ENCODE measurements around the gene GAL3ST1.
"Not testable (repeated sequence)": the region's sequence is repeated elsewhere in the genome, so short reads cannot be mapped to it uniquely, and the experiment has no call there.

GAL3ST1 gene

DNA sequence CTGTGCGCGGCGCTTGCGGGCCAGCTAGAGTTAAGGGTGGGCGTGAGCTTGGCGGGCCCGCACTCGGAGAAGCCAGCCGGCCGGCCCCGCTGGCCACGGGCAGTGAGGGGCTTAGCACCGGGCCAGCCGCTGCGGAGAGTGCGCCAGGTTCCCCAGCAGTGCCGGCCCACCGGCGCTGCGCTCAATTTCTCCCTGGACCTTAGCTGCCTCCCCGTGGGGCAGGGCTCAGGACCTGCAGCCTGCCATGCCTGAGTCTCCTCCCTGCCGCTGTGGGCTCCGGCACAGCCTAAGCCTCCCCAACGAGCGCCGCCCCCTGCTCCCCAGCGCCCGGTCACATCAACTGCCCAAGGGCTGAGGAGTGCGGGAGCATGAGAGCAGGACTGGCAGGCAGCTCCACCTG is 22.4 kb upstream of the GAL3ST1 start:
- WGBS, 2 experiments (ENCODE audit: insufficient coverage in 2 of 2): 95 to 96% methylated on average over 25 to 29 of the region's 29 CpGs
- Histone ChIP-seq H3K9me3 (ENCODE audit: control insufficient read depth, low read length) (no peaks in the 10 kb centered on the region), H3K4me3 (ENCODE audit: extremely low read depth, insufficient read depth, low read length, poor library complexity, severe bottlenecking) (no peak overlapping the region)

DNA sequence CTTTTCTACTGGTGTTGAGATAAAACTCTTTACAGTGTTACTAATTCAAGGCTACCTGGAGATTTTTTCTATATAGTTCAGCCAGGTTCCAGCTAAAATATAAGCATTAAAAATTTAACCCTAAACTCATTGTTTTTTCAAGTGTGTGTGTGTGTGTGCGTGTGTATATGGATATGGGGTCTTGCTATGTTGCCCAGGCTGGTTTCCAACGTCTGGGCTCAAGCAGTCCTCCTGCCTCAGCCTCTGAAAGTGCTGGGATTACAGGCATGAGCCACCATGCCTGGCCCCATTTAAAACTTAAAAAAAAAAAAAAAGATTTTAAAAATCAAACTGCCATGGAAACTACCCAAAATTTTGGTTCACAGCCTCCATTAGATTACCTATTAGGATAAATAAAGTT is 21.7 kb upstream of the GAL3ST1 start:
- WGBS, 2 experiments (ENCODE audit: insufficient coverage in 2 of 2): 71% methylated on average over 1 of the region's 2 CpGs; no CpG with 5 or more reads in 1 of the 2 experiments
- Histone ChIP-seq H3K4me3 (ENCODE audit: extremely low read depth, insufficient read depth, low read length, poor library complexity, severe bottlenecking) (no peak overlapping the region), H3K36me3 (ENCODE audit: control insufficient read depth, insufficient read depth, low read length) (no peaks in the 10 kb centered on the region), H3K9me3 (ENCODE audit: control insufficient read depth, low read length) (no peaks in the 10 kb centered on the region), H3K27ac (ENCODE audit: low read depth, low read length, severe bottlenecking) (no peak overlapping the region), H3K4me1 (ENCODE audit: control insufficient read depth, insufficient read depth, low read length, poor library complexity, severe bottlenecking) (no peaks in the 10 kb centered on the region)

More for the DNA sequence above, 22.4 kb upstream of the GAL3ST1 start:
- Histone ChIP-seq H3K4me1 (ENCODE audit: control insufficient read depth, insufficient read depth, low read length, poor library complexity, severe bottlenecking) (no peaks in the 10 kb centered on the region), H3K36me3 (ENCODE audit: control insufficient read depth, insufficient read depth, low read length) (no peaks in the 10 kb centered on the region), H3K27ac (ENCODE audit: low read depth, low read length, severe bottlenecking) (no peak overlapping the region)

GRCh38 chr22:30592360-30592713 is 17.9 kb upstream of the GAL3ST1 start:
- 48 to 60% methylated on average over 15 to 18 of the region's 18 CpGs for WGBS, 2 experiments (ENCODE audit: insufficient coverage in 2 of 2)
- H3K9me3 ChIP-seq (ENCODE audit: control insufficient read depth, low read length); H3K27ac ChIP-seq (ENCODE audit: low read depth, low read length, severe bottlenecking); H3K4me3 ChIP-seq (ENCODE audit: extremely low read depth, insufficient read depth, low read length, poor library complexity, severe bottlenecking); H3K4me1 ChIP-seq (ENCODE audit: control insufficient read depth, insufficient read depth, low read length, poor library complexity, severe bottlenecking): not testable (repeated sequence)
- H3K36me3 ChIP-seq (ENCODE audit: control insufficient read depth, insufficient read depth, low read length): peaks cover 25% of the 10 kb centered on the region

GRCh38 chr22:30591588-30592359 is 17.3 kb upstream of the GAL3ST1 start, which contains the start of gene PES1:
Gene PES1, minus strand, starts transcription at chr22:30591910. Its CDS starts 77 bp downstream, at chr22:30591833.
- peak within 1 kb of the TSS; percentile 96 for H3K27ac ChIP-seq (ENCODE audit: low read depth, low read length, severe bottlenecking)
- H3K36me3 ChIP-seq (ENCODE audit: control insufficient read depth, insufficient read depth, low read length): peaks cover 31% of the 10 kb centered on the region
- WGBS, 2 experiments (ENCODE audit: insufficient coverage in 2 of 2): 0% methylated on average over 27 to 46 of the region's 49 CpGs
- peak within 1 kb of the TSS; percentile 93 for H3K4me3 ChIP-seq (ENCODE audit: extremely low read depth, insufficient read depth, low read length, poor library complexity, severe bottlenecking)
- no peaks in the 10 kb centered on the region for H3K9me3 ChIP-seq (ENCODE audit: control insufficient read depth, low read length)
- peaks cover 8% of the 10 kb centered on the region for H3K4me1 ChIP-seq (ENCODE audit: control insufficient read depth, insufficient read depth, low read length, poor library complexity, severe bottlenecking)

- WGBS, 2 experiments (ENCODE audit: insufficient coverage in 2 of 2): 5% methylated on average over 14 of the region's 14 CpGs
- H3K4me3 ChIP-seq (ENCODE audit: extremely low read depth, insufficient read depth, low read length, poor library complexity, severe bottlenecking): peak overlapping the region; percentile 93
- H3K9me3 ChIP-seq (ENCODE audit: control insufficient read depth, low read length): no peaks in the 10 kb centered on the region
- peaks cover 8% of the 10 kb centered on the region for H3K4me1 ChIP-seq (ENCODE audit: control insufficient read depth, insufficient read depth, low read length, poor library complexity, severe bottlenecking)
- peaks cover 37% of the 10 kb centered on the region for H3K36me3 ChIP-seq (ENCODE audit: control insufficient read depth, insufficient read depth, low read length)
- H3K27ac ChIP-seq (ENCODE audit: low read depth, low read length, severe bottlenecking): peak overlapping the region; percentile 96
These were observed 16.7 kb upstream of the GAL3ST1 start for GRCh38 chr22:30591191-30591587.

GRCh38 chr22:30586414-30586813 is 11.9 kb upstream of the GAL3ST1 start:
- H3K27ac ChIP-seq (ENCODE audit: low read depth, low read length, severe bottlenecking): no peak overlapping the region
- H3K36me3 ChIP-seq (ENCODE audit: control insufficient read depth, insufficient read depth, low read length): peaks cover 84% of the 10 kb centered on the region
- WGBS, 2 experiments (ENCODE audit: insufficient coverage in 2 of 2): 91 to 94% methylated on average over 5 to 7 of the region's 8 CpGs
- no peaks in the 10 kb centered on the region for H3K9me3 ChIP-seq (ENCODE audit: control insufficient read depth, low read length)
- peaks cover 8% of the 10 kb centered on the region for H3K4me1 ChIP-seq (ENCODE audit: control insufficient read depth, insufficient read depth, low read length, poor library complexity, severe bottlenecking)
- H3K4me3 ChIP-seq (ENCODE audit: extremely low read depth, insufficient read depth, low read length, poor library complexity, severe bottlenecking): no peak overlapping the region

- H3K36me3 ChIP-seq (ENCODE audit: control insufficient read depth, insufficient read depth, low read length): peaks cover 99% of the 10 kb centered on the region
- 97% methylated on average over 6 to 15 of the region's 15 CpGs for WGBS, 2 experiments (ENCODE audit: insufficient coverage in 2 of 2)
These were observed 10.0 kb upstream of the GAL3ST1 start for GRCh38 chr22:30584441-30584840.

GRCh38 chr22:30582788-30583545 is 8.5 kb upstream of the GAL3ST1 start:
- no peaks in the 10 kb centered on the region for H3K9me3 ChIP-seq (ENCODE audit: control insufficient read depth, low read length)
- H3K4me3 ChIP-seq (ENCODE audit: extremely low read depth, insufficient read depth, low read length, poor library complexity, severe bottlenecking): no peak overlapping the region
- peak overlapping the region; percentile 3 for H3K27ac ChIP-seq (ENCODE audit: low read depth, low read length, severe bottlenecking)
- WGBS, 2 experiments (ENCODE audit: insufficient coverage in 2 of 2): 68 to 82% methylated on average over 8 to 11 of the region's 13 CpGs
- no peaks in the 10 kb centered on the region for H3K4me1 ChIP-seq (ENCODE audit: control insufficient read depth, insufficient read depth, low read length, poor library complexity, severe bottlenecking)
- H3K36me3 ChIP-seq (ENCODE audit: control insufficient read depth, insufficient read depth, low read length): peaks cover 99% of the 10 kb centered on the region

More at GRCh38 chr22:30584441-30584840, 10.0 kb upstream of the GAL3ST1 start:
- no peaks in the 10 kb centered on the region for H3K9me3 ChIP-seq (ENCODE audit: control insufficient read depth, low read length)
- H3K4me1 ChIP-seq (ENCODE audit: control insufficient read depth, insufficient read depth, low read length, poor library complexity, severe bottlenecking): no peaks in the 10 kb centered on the region
- H3K27ac ChIP-seq (ENCODE audit: low read depth, low read length, severe bottlenecking): no peak overlapping the region
- no peak overlapping the region for H3K4me3 ChIP-seq (ENCODE audit: extremely low read depth, insufficient read depth, low read length, poor library complexity, severe bottlenecking)

DNA sequence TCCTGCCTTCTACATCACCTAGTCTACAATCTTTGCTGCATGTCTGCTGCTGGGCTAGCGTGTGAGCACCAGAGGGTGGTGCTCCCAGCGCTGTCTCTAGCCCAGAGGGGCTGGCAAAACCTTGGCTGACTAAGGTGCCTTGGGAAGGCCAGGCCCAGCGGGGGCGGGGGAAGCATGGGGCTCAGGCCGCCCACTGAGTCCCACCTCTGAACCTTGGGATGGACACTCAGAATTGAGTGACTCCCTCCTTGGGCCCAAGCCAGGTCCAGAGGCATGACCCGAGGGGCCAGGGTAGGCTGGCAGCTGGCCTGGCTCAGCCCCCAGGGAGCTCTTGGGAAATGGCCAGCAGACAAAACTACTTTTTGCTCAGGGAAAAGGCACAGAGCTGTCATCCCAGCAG is 7.6 kb upstream of the GAL3ST1 start:
- Histone ChIP-seq H3K4me1 (ENCODE audit: control insufficient read depth, insufficient read depth, low read length, poor library complexity, severe bottlenecking) (no peaks in the 10 kb centered on the region), H3K36me3 (ENCODE audit: control insufficient read depth, insufficient read depth, low read length) (peaks cover 98% of the 10 kb centered on the region), H3K4me3 (ENCODE audit: extremely low read depth, insufficient read depth, low read length, poor library complexity, severe bottlenecking) (no peak overlapping the region), H3K27ac (ENCODE audit: low read depth, low read length, severe bottlenecking) (no peak overlapping the region), H3K9me3 (ENCODE audit: control insufficient read depth, low read length) (no peaks in the 10 kb centered on the region)
- WGBS, 2 experiments (ENCODE audit: insufficient coverage in 2 of 2): 94 to 97% methylated on average over 6 of the region's 6 CpGs

- Histone ChIP-seq H3K4me1 (ENCODE audit: control insufficient read depth, insufficient read depth, low read length, poor library complexity, severe bottlenecking) (no peaks in the 10 kb centered on the region), H3K36me3 (ENCODE audit: control insufficient read depth, insufficient read depth, low read length) (peaks cover 97% of the 10 kb centered on the region), H3K9me3 (ENCODE audit: control insufficient read depth, low read length) (no peaks in the 10 kb centered on the region), H3K4me3 (ENCODE audit: extremely low read depth, insufficient read depth, low read length, poor library complexity, severe bottlenecking) (no peak overlapping the region), H3K27ac (ENCODE audit: low read depth, low read length, severe bottlenecking) (no peak overlapping the region)
- WGBS, 2 experiments (ENCODE audit: insufficient coverage in 2 of 2): 82 to 90% methylated on average over 2 to 4 of the region's 6 CpGs
These were observed 6.4 kb upstream of the GAL3ST1 start for GRCh38 chr22:30580896-30581295.

GRCh38 chr22:30578481-30578880 is 4.0 kb upstream of the GAL3ST1 start:
- H3K4me3 ChIP-seq (ENCODE audit: extremely low read depth, insufficient read depth, low read length, poor library complexity, severe bottlenecking): no peak overlapping the region
- WGBS, 2 experiments (ENCODE audit: insufficient coverage in 2 of 2): 94 to 98% methylated on average over 12 of the region's 12 CpGs
- peaks cover 7% of the 10 kb centered on the region for H3K4me1 ChIP-seq (ENCODE audit: control insufficient read depth, insufficient read depth, low read length, poor library complexity, severe bottlenecking)
- H3K27ac ChIP-seq (ENCODE audit: low read depth, low read length, severe bottlenecking): no peak overlapping the region
- peaks cover 80% of the 10 kb centered on the region for H3K36me3 ChIP-seq (ENCODE audit: control insufficient read depth, insufficient read depth, low read length)
- no peaks in the 10 kb centered on the region for H3K9me3 ChIP-seq (ENCODE audit: control insufficient read depth, low read length)

Measured in mesodermal cell (in vitro differentiated cells).